Thyroid gland (tissue), 4 donors: ENCODE results near the gene PLXNA4.

ENCODE experiments used
- CTCF ChIP-seq, 6 experiments: fragments of 200-600 bp in 3 of 6; fragments of 450-650 bp in 3 of 6; sonication (generic) in 3 of 6; IDR thresholded peaks; one replicate each; pipeline ENCODE4 v1.5.1; 2016 to 2019; ENCODE audit warnings: antibody characterized with exemption in 6 of 6, mild to moderate bottlenecking in 2 of 6, inconsistent platforms in 1 of 6, moderate library complexity in 1 of 6
- POLR2A ChIP-seq, 2 donors: fragments of 450-650 bp; IDR thresholded peaks; one replicate each; pipeline ENCODE4 v1.6.1; 2017; ENCODE audit warnings: antibody characterized with exemption in 2 of 2, mild to moderate bottlenecking in 2 of 2, moderate library complexity in 1 of 2

DNA sequence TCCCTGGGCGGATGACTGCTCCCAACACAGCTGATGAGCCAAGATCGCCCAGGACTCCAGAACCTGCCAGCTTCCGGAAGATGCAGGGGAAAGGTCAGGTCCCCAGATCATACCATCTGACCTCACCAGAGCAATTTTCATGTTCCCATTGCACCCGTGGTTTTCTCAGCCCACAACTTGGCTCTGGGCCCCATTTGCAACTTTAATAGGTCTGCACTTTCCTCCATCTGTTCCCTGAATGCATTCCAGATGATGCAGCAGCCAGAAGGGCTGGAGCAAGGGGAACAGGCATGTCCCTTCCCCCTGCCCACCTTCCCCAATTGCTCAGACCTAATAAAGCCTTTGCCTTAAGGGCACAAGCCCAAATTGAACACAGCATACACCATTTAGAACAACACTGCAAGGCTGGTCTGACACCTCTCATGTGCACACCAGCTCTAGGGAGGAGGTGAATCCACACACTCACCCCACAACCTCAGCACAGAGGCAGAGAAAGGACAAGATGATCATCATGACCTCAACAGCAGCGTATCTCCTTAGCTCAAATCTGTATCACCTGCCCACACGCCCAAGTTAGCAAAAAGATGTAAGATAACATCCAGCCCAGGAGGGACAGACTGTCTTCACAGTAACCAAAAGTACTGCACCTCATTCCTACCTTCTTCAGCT is 87.5 kb downstream of the PLXNA4 start:
- TF ChIP-seq CTCF (IDR thresholded peaks at IDR 0.05): no peak
- TF ChIP-seq POLR2A (IDR thresholded peaks at IDR 0.05): no peak
